Smooth muscle cell (in vitro differentiated cells): ENCODE measurements around the gene ANKZF1. TPM values are rescaled to one million over a fixed set of nuclear protein-coding genes. Genes with fewer than 3 reads are reported as not detected.
"Not testable (repeated sequence)": the region's sequence is repeated elsewhere in the genome, so short reads cannot be mapped to it uniquely, and the experiment has no call there.

ENCODE experiments used
- DNase-seq: peaks from one replicate; lab custom pipeline; 2025; ENCODE audit not compliant: unreplicated experiment; lab: John Stamatoyannopoulos, UW
- H2AFZ ChIP-seq: fragments of 200-600 bp; sonication (generic); 2 replicates; pipeline ENCODE4 v1.6.0; 2016; ENCODE audit warnings: antibody characterized with exemption, low read depth, mild to moderate bottlenecking
- H3F3A ChIP-seq: fragments of 200-600 bp; sonication (generic); 2 replicates; pipeline ENCODE4 v1.6.0; 2017; ENCODE audit warnings: antibody characterized with exemption, low read depth
- H3K27ac ChIP-seq: fragments of 200-600 bp; sonication (generic); 2 replicates; pipeline ENCODE4 v1.5.1; 2016; ENCODE audit warnings: low read depth, mild to moderate bottlenecking
- H3K27me3 ChIP-seq: fragments of 200-600 bp; sonication (generic); 2 replicates; pipeline ENCODE4 v1.6.1; 2016; ENCODE audit warnings: low read depth, mild to moderate bottlenecking
- H3K36me3 ChIP-seq: fragments of 200-600 bp; sonication (generic); 2 replicates; pipeline ENCODE4 v1.5.1; 2016; ENCODE audit warnings: low read depth
- H3K4me1 ChIP-seq: fragments of 200-600 bp; sonication (generic); 2 replicates; pipeline ENCODE4 v1.5.1; 2016; ENCODE audit warnings: low read depth
- H3K4me2 ChIP-seq: fragments of 200-600 bp; sonication (generic); 2 replicates; pipeline ENCODE4 v1.6.0; 2016; ENCODE audit warnings: mild to moderate bottlenecking
- H3K4me3 ChIP-seq: fragments of 200-600 bp; sonication (generic); 2 replicates; pipeline ENCODE4 v1.5.1; 2016; ENCODE audit warnings: mild to moderate bottlenecking
- H3K79me2 ChIP-seq: fragments of 200-600 bp; sonication (generic); 2 replicates; pipeline ENCODE4 v1.6.0; 2016; ENCODE audit warnings: low read depth, mild to moderate bottlenecking
- H3K9ac ChIP-seq: fragments of 200-600 bp; sonication (generic); 2 replicates; pipeline ENCODE4 v1.6.0; 2016; ENCODE audit warnings: low read depth
- H3K9me3 ChIP-seq: fragments of 200-600 bp; sonication (generic); replicated peaks from 2 replicates; pipeline ENCODE4 v1.5.1; 2016; ENCODE audit warnings: low read depth
- H4K20me1 ChIP-seq: fragments of 200-600 bp; sonication (generic); 2 replicates; pipeline ENCODE4 v1.6.0; 2016; ENCODE audit warnings: low read depth
- WGBS: methylation state at CpG from one replicate; pipeline ENCODE4 v1.1.7; 2016; ENCODE audit warnings: low lambda C conversion rate; 5-methylcytosine and 5-hydroxymethylcytosine counted together
- polyA plus RNA-seq: library from polyadenylated mRNA; unstranded; fragments of >200 nt; fragmentation: Nextera tagmentation; extraction: Ambion mirVana; gene quantifications from 2 replicates; pipeline ENCODE4 v1.2.1, GENCODE V29; 2016
- total RNA-seq: library from RNA; depleted of rRNA; stranded (reverse); fragments of >200 nt; gene quantifications from 2 replicates; pipeline ENCODE4 v1.2.3, GENCODE V29; 2014
- TF ChIP-seq, protein P1 (sequence below): fragments of 200-600 bp; sonication (generic); IDR thresholded peaks from 2 replicates; pipeline ENCODE4 v1.5.1; 2017; ENCODE audit warnings: borderline replicate concordance, mild to moderate bottlenecking, antibody characterized with exemption; ENCODE audit not compliant: insufficient read depth, poor library complexity, severe bottlenecking

Gene ANKZF1
- total and polyA plus RNA-seq, 2 experiments from 2014 or later, result 31.7 to 52.6 TPM

GRCh38 chr2:219199470-219200211, 30.0 kb upstream of the ANKZF1 start:
- Histone ChIP-seq H3K9ac (no peak overlapping the region), H3K4me3 (no peak overlapping the region), H3K9me3 (no peaks in the 10 kb centered on the region), H3K4me2 (no peak overlapping the region), H3K4me1 (no peaks in the 10 kb centered on the region), H3K36me3 (no peaks in the 10 kb centered on the region), H3F3A (no peaks in the 10 kb centered on the region), H3K27me3 (no peaks in the 10 kb centered on the region), H2AFZ (no peak overlapping the region), H4K20me1 (no peaks in the 10 kb centered on the region), H3K27ac (no peak overlapping the region), H3K79me2 (no peaks in the 10 kb centered on the region)
- 89% methylated on average over 12 of the region's 12 CpGs for WGBS
- TF ChIP-seq, protein P1, sequence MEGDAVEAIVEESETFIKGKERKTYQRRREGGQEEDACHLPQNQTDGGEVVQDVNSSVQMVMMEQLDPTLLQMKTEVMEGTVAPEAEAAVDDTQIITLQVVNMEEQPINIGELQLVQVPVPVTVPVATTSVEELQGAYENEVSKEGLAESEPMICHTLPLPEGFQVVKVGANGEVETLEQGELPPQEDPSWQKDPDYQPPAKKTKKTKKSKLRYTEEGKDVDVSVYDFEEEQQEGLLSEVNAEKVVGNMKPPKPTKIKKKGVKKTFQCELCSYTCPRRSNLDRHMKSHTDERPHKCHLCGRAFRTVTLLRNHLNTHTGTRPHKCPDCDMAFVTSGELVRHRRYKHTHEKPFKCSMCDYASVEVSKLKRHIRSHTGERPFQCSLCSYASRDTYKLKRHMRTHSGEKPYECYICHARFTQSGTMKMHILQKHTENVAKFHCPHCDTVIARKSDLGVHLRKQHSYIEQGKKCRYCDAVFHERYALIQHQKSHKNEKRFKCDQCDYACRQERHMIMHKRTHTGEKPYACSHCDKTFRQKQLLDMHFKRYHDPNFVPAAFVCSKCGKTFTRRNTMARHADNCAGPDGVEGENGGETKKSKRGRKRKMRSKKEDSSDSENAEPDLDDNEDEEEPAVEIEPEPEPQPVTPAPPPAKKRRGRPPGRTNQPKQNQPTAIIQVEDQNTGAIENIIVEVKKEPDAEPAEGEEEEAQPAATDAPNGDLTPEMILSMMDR, result no peak
- no peak for DNase-seq

DNA sequence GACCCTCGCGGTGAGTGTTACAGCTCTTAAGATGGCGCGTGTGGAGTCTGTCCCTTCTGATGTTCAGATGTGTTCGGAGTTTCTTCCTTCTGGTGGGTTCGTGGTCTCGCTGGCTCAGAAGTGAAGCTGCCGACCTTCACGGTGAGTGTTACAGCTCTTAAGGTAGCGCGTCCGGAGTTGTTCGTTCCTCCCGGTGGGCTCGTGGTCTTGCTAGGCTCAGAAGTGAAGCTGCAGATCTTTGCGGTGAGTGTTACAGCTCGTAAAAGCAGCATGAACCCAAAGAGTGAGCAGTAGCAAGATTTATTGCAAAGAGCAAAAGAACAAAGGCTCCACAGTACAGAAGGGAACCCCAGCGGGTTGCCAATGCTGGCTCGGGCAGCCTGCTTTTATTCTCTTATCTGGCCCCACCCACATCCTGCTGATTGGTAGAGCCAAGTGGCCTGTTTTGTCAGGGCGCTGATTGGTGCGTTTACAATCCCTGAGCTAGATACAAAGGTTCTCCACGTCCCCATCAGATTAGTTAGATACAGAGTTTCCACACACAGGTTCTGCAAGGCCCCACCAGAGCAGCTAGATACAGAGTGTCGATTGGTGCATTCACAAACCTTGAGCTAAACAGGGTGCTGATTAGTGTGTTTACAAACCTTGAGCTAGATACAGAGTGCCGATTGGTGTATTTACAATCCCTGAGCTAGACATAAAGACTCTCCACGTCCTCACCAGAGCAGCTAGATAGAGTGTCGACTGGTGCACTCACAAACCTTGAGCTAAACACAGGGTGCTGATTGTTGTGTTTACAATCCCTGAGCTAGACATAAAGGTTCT, 28.9 kb upstream of the ANKZF1 start:
- 80% methylated on average over 26 of the region's 26 CpGs for WGBS
- not testable (repeated sequence) for DNase-seq, H3K9ac ChIP-seq, H4K20me1 ChIP-seq, H3K4me1 ChIP-seq, H3K9me3 ChIP-seq, H3F3A ChIP-seq, H3K79me2 ChIP-seq, H2AFZ ChIP-seq, H3K4me3 ChIP-seq, H3K27ac ChIP-seq, H3K27me3 ChIP-seq, H3K36me3 ChIP-seq, H3K4me2 ChIP-seq

GRCh38 chr2:219201331-219201730, 28.3 kb upstream of the ANKZF1 start:
- not testable (repeated sequence) for H3K9me3 ChIP-seq, H2AFZ ChIP-seq, H3K27ac ChIP-seq, H3K27me3 ChIP-seq, H4K20me1 ChIP-seq, H3K4me1 ChIP-seq, H3K79me2 ChIP-seq, DNase-seq, H3F3A ChIP-seq, H3K9ac ChIP-seq, H3K36me3 ChIP-seq, H3K4me2 ChIP-seq, H3K4me3 ChIP-seq
- 92% methylated on average over 21 of the region's 21 CpGs for WGBS

GRCh38 chr2:219204425-219205164, 25.0 kb upstream of the ANKZF1 start:
- TF ChIP-seq, protein P1, result no peak
- H3K36me3 ChIP-seq, result no peaks in the 10 kb centered on the region
- no peak for DNase-seq
- H3K79me2 ChIP-seq, result no peaks in the 10 kb centered on the region
- H4K20me1 ChIP-seq, result no peaks in the 10 kb centered on the region
- H3K4me3 ChIP-seq, result no peak overlapping the region
- H3K4me1 ChIP-seq, result no peaks in the 10 kb centered on the region
- no peak overlapping the region for H3K4me2 ChIP-seq
- 90% methylated on average over 7 of the region's 7 CpGs for WGBS
- H3F3A ChIP-seq, result peaks cover 5% of the 10 kb centered on the region
- no peak overlapping the region for H2AFZ ChIP-seq
- H3K9me3 ChIP-seq, result no peaks in the 10 kb centered on the region
- H3K9ac ChIP-seq, result no peak overlapping the region
- no peaks in the 10 kb centered on the region for H3K27me3 ChIP-seq
- no peak overlapping the region for H3K27ac ChIP-seq
